ENCODE data around the gene DEPDC5.

DEPDC5 gene

GRCh38 chr22:31953261-31953660 is 199.4 kb downstream of the DEPDC5 start:
- DNase-seq = no peak

- no peak for DNase-seq
Measured at GRCh38 chr22:31954535-31955523, 201.0 kb downstream of the DEPDC5 start.

DNA sequence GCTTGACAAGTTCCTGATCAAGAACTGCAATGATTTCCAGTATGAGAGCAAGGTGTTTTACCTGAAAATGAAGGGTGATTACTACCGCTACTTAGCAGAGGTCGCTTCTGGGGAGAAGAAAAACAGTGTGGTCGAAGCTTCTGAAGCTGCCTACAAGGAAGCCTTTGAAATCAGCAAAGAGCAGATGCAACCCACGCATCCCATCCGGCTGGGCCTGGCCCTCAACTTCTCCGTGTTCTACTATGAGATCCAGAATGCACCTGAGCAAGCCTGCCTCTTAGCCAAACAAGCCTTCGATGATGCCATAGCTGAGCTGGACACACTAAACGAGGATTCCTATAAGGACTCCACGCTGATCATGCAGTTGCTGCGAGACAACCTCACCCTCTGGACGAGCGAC is 202.5 kb downstream of the DEPDC5 start:
- DNase-seq = peak in 1 of 2 donors; percentile 33
